Body of pancreas (tissue), 4 donors: Measurements from ENCODE around the gene ZNF516. TPM values are rescaled to one million over a fixed set of nuclear protein-coding genes. Genes with fewer than 3 reads are reported as not detected.

Experiments used
- ATAC-seq: fragments of 150-250 bp; one replicate; pipeline ENCODE4 v1.9.1; 2016
- DNase-seq, 4 donors: peaks; one replicate each; pipeline ENCODE4 v3.0.0-alpha.2; 2019
- H3K27ac ChIP-seq, 4 donors: fragments of 200-600 bp; sonication (generic); 1 replicate in 3 of 4; 2 replicates in 1 of 4; pipeline versions ENCODE4 v1.5.1 to v1.6.1; 2016 to 2019; ENCODE audit warnings: mild to moderate bottlenecking in 1 of 4, mixed read lengths in 1 of 4, moderate library complexity in 1 of 4
- H3K27me3 ChIP-seq, 2 donors: fragments of 200-600 bp; sonication (generic); one replicate each; pipeline ENCODE4 v1.6.0; 2016; ENCODE audit warnings: mild to moderate bottlenecking in 1 of 2
- H3K36me3 ChIP-seq, 2 donors: fragments of 200-600 bp; sonication (generic); replicated peaks in 1 of 2; 2 replicates each; pipeline ENCODE4 v1.5.1; 2016; ENCODE audit warnings: low read depth in 2 of 2; ENCODE audit not compliant: insufficient read depth in 1 of 2
- H3K4me1 ChIP-seq: fragments of 200-600 bp; sonication (generic); one replicate; pipeline ENCODE4 v1.6.0; 2016
- H3K4me3 ChIP-seq, 2 donors: fragments of 200-600 bp; sonication (generic); 1 replicate in 1 of 2; 2 replicates in 1 of 2; pipeline ENCODE4 v1.5.1; 2016 to 2019
- H3K9me3 ChIP-seq, 3 donors: fragments of 200-600 bp; sonication (generic); 1 replicate in 2 of 3; 2 replicates in 1 of 3; pipeline ENCODE4 v1.5.1; 2016
- POLR2A ChIP-seq, 3 donors: fragments of 450-650 bp; IDR thresholded peaks; one replicate each; pipeline ENCODE4 v1.6.1; 2016; ENCODE audit warnings: antibody characterized with exemption in 3 of 3, mild to moderate bottlenecking in 2 of 3
- WGBS, 2 donors: methylation state at CpG; one replicate each; pipeline ENCODE4 v1.1.5; 2017; 5-methylcytosine and 5-hydroxymethylcytosine counted together
- intact Hi-C: fragments of 100-400 bp; cut with DNase I; formaldehyde crosslinking; loops from one replicate; pipeline ENCODE4 v1.15.1; 2023
- total RNA-seq, 2 donors: library from RNA; depleted of rRNA; stranded (reverse); fragments of >200 nt; gene quantifications; one replicate each; pipeline ENCODE4 v1.1.0, GENCODE V29; 2016
- TF ChIP-seq, protein P1 (sequence below), 7 experiments: fragments of 450-650 bp in 4 of 7; fragments of 200-600 bp in 3 of 7; sonication (generic) in 3 of 7; IDR thresholded peaks; one replicate each; pipeline ENCODE4 v1.5.1; 2016 to 2019; ENCODE audit warnings: antibody characterized with exemption in 7 of 7

The ZNF516 gene
- total RNA-seq, 2 donors from 2014 or later = 13.5 to 16.5 TPM

DNA sequence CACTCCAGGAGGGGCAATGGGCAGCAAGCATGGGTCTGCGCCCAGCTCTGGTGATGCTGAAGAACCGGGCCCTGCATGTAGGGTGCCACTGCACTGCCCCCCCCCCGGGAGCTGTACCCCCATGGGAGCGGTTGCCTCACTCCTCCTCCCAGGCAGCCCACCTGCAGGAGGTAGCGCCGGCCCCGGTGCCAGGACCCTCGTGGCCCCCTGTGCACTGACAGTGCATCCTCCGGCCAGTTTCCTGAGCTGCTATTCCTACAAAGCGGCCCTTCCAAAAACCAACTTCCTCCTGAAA is 109.4 kb downstream of the ZNF516 start:
- intact Hi-C loops = no loop called here
- Histone ChIP-seq H3K4me3 (no peak overlapping the region), H3K9me3 (no peaks in the 10 kb centered on the region), H3K4me1 (peaks cover 7% of the 10 kb centered on the region), H3K27me3 (no peaks in the 10 kb centered on the region), H3K36me3 (no peaks in the 10 kb centered on the region), H3K27ac (no peak overlapping the region)
- ATAC-seq = no peak
- TF ChIP-seq POLR2A (IDR thresholded peaks at IDR 0.05) = no peak
- WGBS, 2 donors = 86 to 89% methylated on average over 9 to 10 of the region's 10 CpGs
- DNase-seq = peak in 1 of 4 donors; percentile 10

DNA sequence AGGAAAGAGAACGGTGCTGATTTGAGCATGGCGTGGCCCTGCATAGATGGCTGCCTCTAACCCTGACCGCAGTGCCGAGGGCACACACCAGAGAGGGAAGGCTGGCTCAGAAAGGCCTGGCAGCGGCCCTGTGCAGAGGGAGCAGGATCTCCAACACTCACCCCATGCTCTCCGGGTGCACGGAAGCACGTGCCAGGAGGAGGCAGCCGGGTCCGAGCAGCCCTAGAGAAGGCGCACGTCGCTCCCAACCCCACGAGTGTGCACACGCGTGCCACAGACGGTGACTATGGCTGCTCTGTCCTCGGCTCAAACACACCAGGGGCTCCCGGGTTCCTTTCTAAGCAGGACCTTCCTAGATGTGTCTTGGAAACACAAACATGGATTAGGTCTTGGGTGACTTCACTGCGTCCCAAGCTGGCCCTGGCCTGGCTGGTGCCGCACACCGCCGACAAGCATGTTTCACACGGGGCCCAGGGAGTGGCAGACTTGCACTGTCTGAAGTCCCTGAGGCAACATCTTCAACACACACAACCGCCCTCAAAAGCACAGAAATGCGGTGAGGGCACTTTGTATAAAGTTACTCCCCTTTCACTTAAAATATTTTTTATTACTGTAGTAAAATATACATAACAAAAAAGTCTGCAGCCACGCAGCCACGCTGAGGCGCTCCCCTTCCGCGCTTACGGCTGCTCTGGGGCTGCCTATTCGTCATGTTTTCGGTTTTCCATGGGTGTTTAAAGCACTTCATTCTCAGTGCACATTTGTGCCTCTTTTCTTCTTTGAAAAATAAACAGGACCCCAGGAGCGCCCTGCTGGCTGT is 110.0 kb downstream of the ZNF516 start:
- Histone ChIP-seq H3K4me1 (peaks cover 1% of the 10 kb centered on the region), H3K4me3 (no peak overlapping the region), H3K27ac (no peak overlapping the region), H3K36me3 (peaks cover 0 to under 1% of the 10 kb centered on the region in 2 donors), H3K9me3 (no peaks in the 10 kb centered on the region), H3K27me3 (no peaks in the 10 kb centered on the region)
- no peak for DNase-seq
- TF ChIP-seq, protein P1, sequence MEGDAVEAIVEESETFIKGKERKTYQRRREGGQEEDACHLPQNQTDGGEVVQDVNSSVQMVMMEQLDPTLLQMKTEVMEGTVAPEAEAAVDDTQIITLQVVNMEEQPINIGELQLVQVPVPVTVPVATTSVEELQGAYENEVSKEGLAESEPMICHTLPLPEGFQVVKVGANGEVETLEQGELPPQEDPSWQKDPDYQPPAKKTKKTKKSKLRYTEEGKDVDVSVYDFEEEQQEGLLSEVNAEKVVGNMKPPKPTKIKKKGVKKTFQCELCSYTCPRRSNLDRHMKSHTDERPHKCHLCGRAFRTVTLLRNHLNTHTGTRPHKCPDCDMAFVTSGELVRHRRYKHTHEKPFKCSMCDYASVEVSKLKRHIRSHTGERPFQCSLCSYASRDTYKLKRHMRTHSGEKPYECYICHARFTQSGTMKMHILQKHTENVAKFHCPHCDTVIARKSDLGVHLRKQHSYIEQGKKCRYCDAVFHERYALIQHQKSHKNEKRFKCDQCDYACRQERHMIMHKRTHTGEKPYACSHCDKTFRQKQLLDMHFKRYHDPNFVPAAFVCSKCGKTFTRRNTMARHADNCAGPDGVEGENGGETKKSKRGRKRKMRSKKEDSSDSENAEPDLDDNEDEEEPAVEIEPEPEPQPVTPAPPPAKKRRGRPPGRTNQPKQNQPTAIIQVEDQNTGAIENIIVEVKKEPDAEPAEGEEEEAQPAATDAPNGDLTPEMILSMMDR (IDR thresholded peaks at IDR 0.05) = no peak
- TF ChIP-seq POLR2A (IDR thresholded peaks at IDR 0.05) = no peak
- WGBS, 2 donors = 94 to 95% methylated on average over 23 to 34 of the region's 35 CpGs
- no peak for ATAC-seq
- intact Hi-C loops = no loop called here

DNA sequence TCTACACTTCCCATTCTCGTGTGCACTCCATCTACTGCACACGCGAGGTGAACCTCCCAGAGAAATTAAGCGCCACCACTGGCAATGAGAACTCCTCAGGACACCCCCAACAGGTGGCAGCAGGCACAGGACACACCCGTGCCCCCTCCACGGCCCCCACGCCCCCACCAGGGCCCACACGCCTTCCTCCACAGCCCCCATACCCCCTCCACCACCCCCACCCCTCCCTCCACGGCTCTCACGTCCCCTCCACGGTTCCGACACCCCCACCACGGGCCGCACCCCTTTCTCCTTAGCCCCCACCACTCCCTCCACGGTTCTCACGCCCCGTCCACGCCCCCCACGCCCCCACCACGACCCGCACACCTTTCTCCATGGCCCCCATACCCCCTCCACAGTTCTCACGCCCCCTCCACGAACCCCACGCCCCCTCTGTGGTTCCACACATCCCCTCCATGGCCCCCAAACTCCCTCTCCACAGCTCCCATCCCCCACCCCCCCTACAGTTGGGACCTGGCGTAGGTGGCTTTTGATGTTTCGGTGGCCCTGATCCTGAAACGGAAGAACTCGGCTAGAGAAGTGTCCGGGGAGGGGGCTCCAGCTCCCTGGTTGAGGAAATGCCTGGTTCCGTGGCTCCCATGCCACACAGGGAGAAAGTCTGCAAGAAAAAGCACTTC is 110.8 kb downstream of the ZNF516 start:
- Histone ChIP-seq H3K27me3 (no peaks in the 10 kb centered on the region), H3K27ac (no peak overlapping the region), H3K9me3 (no peaks in the 10 kb centered on the region), H3K4me1 (no peaks in the 10 kb centered on the region), H3K4me3 (no peak overlapping the region), H3K36me3 (peaks cover 0 to 7% of the 10 kb centered on the region in 2 donors)
- DNase-seq (no peak), ATAC-seq (no peak)
- 88 to 92% methylated on average over 18 to 25 of the region's 30 CpGs for WGBS, 2 donors
- intact Hi-C loops = no loop called here
- no peak for TF ChIP-seq POLR2A (IDR thresholded peaks at IDR 0.05)
- TF ChIP-seq, protein P1 (IDR thresholded peaks at IDR 0.05) = no peak

DNA sequence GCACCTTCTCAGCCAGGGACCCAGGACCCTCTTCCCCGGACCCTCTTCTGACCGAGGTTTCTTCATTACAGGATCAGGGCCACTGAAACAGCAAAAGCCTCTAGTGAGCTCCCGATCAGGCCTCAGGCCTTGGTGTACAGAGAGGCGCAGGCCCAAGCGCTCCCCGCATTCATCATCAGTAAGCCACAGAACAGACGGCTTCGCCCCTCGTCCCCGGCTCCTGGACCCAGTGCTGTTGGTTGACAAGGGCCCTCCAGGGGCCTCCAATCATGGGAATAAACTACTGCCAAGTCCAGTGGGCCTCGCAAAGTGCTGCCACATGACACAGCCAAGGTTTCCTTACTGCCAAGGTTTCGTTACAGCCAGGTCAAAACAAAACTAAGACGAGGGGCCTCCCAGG is 111.4 kb downstream of the ZNF516 start:
- DNase-seq (no peak), ATAC-seq (no peak)
- no peak overlapping the region for H3K27ac ChIP-seq
- intact Hi-C loops = no loop called here
- H3K4me1 ChIP-seq = no peaks in the 10 kb centered on the region
- no peak for TF ChIP-seq POLR2A (IDR thresholded peaks at IDR 0.05)
- TF ChIP-seq, protein P1 (IDR thresholded peaks at IDR 0.05) = no peak
- WGBS, 2 donors = 94 to 95% methylated on average over 10 to 13 of the region's 13 CpGs
- H3K4me3 ChIP-seq = no peak overlapping the region
- no peaks in the 10 kb centered on the region for H3K27me3 ChIP-seq
- H3K36me3 ChIP-seq = peaks cover 0 to 7% of the 10 kb centered on the region in 2 donors
- no peaks in the 10 kb centered on the region for H3K9me3 ChIP-seq

DNA sequence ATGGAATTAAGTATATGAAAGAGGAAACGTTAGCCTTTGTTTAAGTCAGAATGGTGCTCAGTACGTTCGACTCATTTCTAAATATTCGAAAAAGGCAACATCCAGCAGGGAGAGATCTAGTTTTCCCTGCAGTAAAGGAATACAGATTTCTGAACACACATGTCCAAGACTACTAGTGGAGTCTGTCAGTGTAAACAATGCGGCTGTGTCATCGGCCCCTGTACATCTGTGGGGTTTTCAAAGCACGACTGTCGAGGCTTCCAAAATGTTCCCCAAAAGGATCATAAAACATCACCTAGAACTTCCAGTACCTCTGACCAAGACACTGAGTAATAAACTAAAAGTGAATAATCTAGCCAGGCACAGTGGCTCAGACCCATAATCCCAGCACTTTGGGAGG is 112.8 kb downstream of the ZNF516 start:
- Histone ChIP-seq H3K36me3 (peaks cover 0 to 9% of the 10 kb centered on the region in 2 donors), H3K4me3 (no peak overlapping the region), H3K27ac (no peak overlapping the region), H3K27me3 (no peaks in the 10 kb centered on the region), H3K9me3 (no peaks in the 10 kb centered on the region), H3K4me1 (no peaks in the 10 kb centered on the region)
- WGBS, 2 donors = 88 to 91% methylated on average over 8 of the region's 8 CpGs
- ATAC-seq (no peak), DNase-seq (no peak)
- no peak for TF ChIP-seq POLR2A (IDR thresholded peaks at IDR 0.05)
- TF ChIP-seq, protein P1 (IDR thresholded peaks at IDR 0.05) = no peak
- intact Hi-C loops = no loop called here
